HEK293 (cell line): ENCODE data around the gene PADI3.

ENCODE experiments used
- EGR2 ChIP-seq: fragments of 450-650 bp; formaldehyde crosslinking; IDR thresholded peaks from 2 replicates; pipeline ENCODE4 v1.5.1; 2016; ENCODE audit warnings: low read depth, missing biosample characterization, missing genetic modification characterization
- GFI1B ChIP-seq: fragments of 450-650 bp; formaldehyde crosslinking; IDR thresholded peaks from 2 replicates; pipeline ENCODE4 v1.5.1; 2016; ENCODE audit warnings: missing biosample characterization, missing genetic modification characterization
- GLI4 ChIP-seq: fragments of 450-650 bp; formaldehyde crosslinking; IDR thresholded peaks from 2 replicates; pipeline ENCODE4 v1.5.1; 2016; ENCODE audit warnings: missing biosample characterization, missing genetic modification characterization
- HOXA7 ChIP-seq: sonication (generic); formaldehyde crosslinking; IDR thresholded peaks from 2 replicates; pipeline ENCODE4 v1.8.1; 2022; ENCODE audit warnings: missing genetic modification reagents, borderline replicate concordance
- KLF8 ChIP-seq: fragments of 450-650 bp; formaldehyde crosslinking; IDR thresholded peaks from 2 replicates; pipeline ENCODE4 v1.5.1; 2016; ENCODE audit warnings: missing biosample characterization, missing genetic modification characterization
- SALL2 ChIP-seq: fragments of 450-650 bp; formaldehyde crosslinking; IDR thresholded peaks from 2 replicates; pipeline ENCODE4 v1.5.0; 2017; ENCODE audit warnings: missing biosample characterization, mild to moderate bottlenecking, missing genetic modification characterization, borderline replicate concordance
- SCRT1 ChIP-seq: fragments of 450-650 bp; formaldehyde crosslinking; IDR thresholded peaks from 2 replicates; pipeline ENCODE4 v1.5.1; 2016; ENCODE audit warnings: missing biosample characterization, missing genetic modification characterization, borderline replicate concordance
- YY2 ChIP-seq: fragments of 450-650 bp; formaldehyde crosslinking; IDR thresholded peaks from 2 replicates; pipeline ENCODE4 v1.5.1; 2016; ENCODE audit warnings: missing biosample characterization, missing genetic modification characterization
- ZBTB20 ChIP-seq: fragments of 450-650 bp; formaldehyde crosslinking; IDR thresholded peaks from 2 replicates; pipeline ENCODE4 v1.5.1; 2016; ENCODE audit warnings: missing biosample characterization, missing genetic modification characterization
- ZBTB21 ChIP-seq: fragments of 450-650 bp; formaldehyde crosslinking; IDR thresholded peaks from 2 replicates; pipeline ENCODE4 v1.5.1; 2017; ENCODE audit warnings: missing biosample characterization, missing genetic modification characterization
- ZBTB8A ChIP-seq: fragments of 450-650 bp; formaldehyde crosslinking; IDR thresholded peaks from 2 replicates; pipeline ENCODE4 v1.5.1; 2016; ENCODE audit warnings: missing biosample characterization, missing genetic modification characterization
- ZFP69B ChIP-seq: fragments of 450-650 bp; formaldehyde crosslinking; IDR thresholded peaks from 2 replicates; pipeline ENCODE4 v1.5.1; 2016; ENCODE audit warnings: missing biosample characterization, missing genetic modification characterization
- ZNF114 ChIP-seq: fragments of 450-650 bp; formaldehyde crosslinking; IDR thresholded peaks from 2 replicates; pipeline ENCODE4 v1.5.0; 2017; ENCODE audit warnings: missing biosample characterization, missing genetic modification characterization
- ZNF174 ChIP-seq: fragments of 450-650 bp; formaldehyde crosslinking; IDR thresholded peaks from 2 replicates; pipeline ENCODE4 v1.5.0; 2017; ENCODE audit warnings: missing biosample characterization, mild to moderate bottlenecking, missing genetic modification characterization
- ZNF223 ChIP-seq: fragments of 450-650 bp; formaldehyde crosslinking; IDR thresholded peaks from 2 replicates; pipeline ENCODE4 v1.5.1; 2016; ENCODE audit warnings: missing biosample characterization, missing genetic modification characterization
- ZNF335 ChIP-seq: fragments of 450-650 bp; formaldehyde crosslinking; conservative IDR thresholded peaks from 2 replicates; pipeline ENCODE4 v1.5.1; 2016; ENCODE audit warnings: missing biosample characterization, missing genetic modification characterization
- ZNF37A ChIP-seq: fragments of 450-650 bp; IDR thresholded peaks from 2 replicates; pipeline ENCODE4 v1.5.1; 2018; ENCODE audit warnings: missing biosample characterization, missing genetic modification characterization
- ZNF391 ChIP-seq: fragments of 450-650 bp; formaldehyde crosslinking; IDR thresholded peaks from 2 replicates; pipeline ENCODE4 v1.5.1; 2016; ENCODE audit warnings: low read depth, missing biosample characterization, missing genetic modification characterization, borderline replicate concordance
- ZNF404 ChIP-seq: fragments of 450-650 bp; formaldehyde crosslinking; IDR thresholded peaks from 2 replicates; pipeline ENCODE4 v1.5.1; 2017; ENCODE audit warnings: missing biosample characterization, missing genetic modification characterization
- ZNF473 ChIP-seq: fragments of 450-650 bp; formaldehyde crosslinking; IDR thresholded peaks from 2 replicates; pipeline ENCODE4 v1.5.1; 2017; ENCODE audit warnings: missing biosample characterization, missing genetic modification characterization
- ZNF521 ChIP-seq: fragments of 450-650 bp; formaldehyde crosslinking; IDR thresholded peaks from 2 replicates; pipeline ENCODE4 v1.5.1; 2017; ENCODE audit warnings: missing biosample characterization, mild to moderate bottlenecking, missing genetic modification characterization
- ZNF529 ChIP-seq: fragments of 450-650 bp; formaldehyde crosslinking; IDR thresholded peaks from 2 replicates; pipeline ENCODE4 v1.5.1; 2017; ENCODE audit warnings: missing genetic modification characterization, missing biosample characterization; ENCODE audit not compliant: insufficient replicate concordance
- ZNF585B ChIP-seq: fragments of 450-650 bp; formaldehyde crosslinking; IDR thresholded peaks from 2 replicates; pipeline ENCODE4 v1.5.1; 2016; ENCODE audit warnings: missing biosample characterization, missing genetic modification characterization
- ZNF629 ChIP-seq: fragments of 450-650 bp; formaldehyde crosslinking; IDR thresholded peaks from 2 replicates; pipeline ENCODE4 v1.5.1; 2017; ENCODE audit warnings: missing biosample characterization, missing genetic modification characterization
- ZNF654 ChIP-seq: fragments of 450-650 bp; formaldehyde crosslinking; IDR thresholded peaks from 2 replicates; pipeline ENCODE4 v1.5.1; 2016; ENCODE audit warnings: low read depth, missing biosample characterization, missing genetic modification characterization
- ZNF658 ChIP-seq: fragments of 450-650 bp; formaldehyde crosslinking; IDR thresholded peaks from 2 replicates; pipeline ENCODE4; 2016; ENCODE audit warnings: missing biosample characterization, missing genetic modification characterization
- ZNF664 ChIP-seq: fragments of 450-650 bp; formaldehyde crosslinking; IDR thresholded peaks from 2 replicates; pipeline ENCODE4 v1.5.1; 2016; ENCODE audit warnings: missing biosample characterization, missing genetic modification characterization
- ZNF843 ChIP-seq: fragments of 450-650 bp; formaldehyde crosslinking; IDR thresholded peaks from 2 replicates; pipeline ENCODE4 v1.5.1; 2016; ENCODE audit warnings: missing biosample characterization, missing genetic modification characterization
- ZSCAN16 ChIP-seq: fragments of 450-650 bp; formaldehyde crosslinking; IDR thresholded peaks from 2 replicates; pipeline ENCODE4 v1.5.1; 2016; ENCODE audit warnings: missing biosample characterization, missing genetic modification characterization
- TF ChIP-seq, protein P1 (sequence below): fragments of 450-650 bp; formaldehyde crosslinking; IDR thresholded peaks from 2 replicates; pipeline ENCODE4 v1.5.1; 2016; ENCODE audit warnings: missing biosample characterization, missing genetic modification characterization
- TF ChIP-seq, protein P2 (sequence below): fragments of 450-650 bp; formaldehyde crosslinking; IDR thresholded peaks from 2 replicates; pipeline ENCODE4 v1.5.1; 2016; ENCODE audit warnings: missing biosample characterization, missing genetic modification characterization
- TF ChIP-seq, protein P3 (sequence below): IDR thresholded peaks from 2 replicates; pipeline ENCODE4 v1.6.1; 2011; ENCODE audit warnings: mild to moderate bottlenecking, low read depth, low read length, borderline replicate concordance

Gene PADI3

DNA sequence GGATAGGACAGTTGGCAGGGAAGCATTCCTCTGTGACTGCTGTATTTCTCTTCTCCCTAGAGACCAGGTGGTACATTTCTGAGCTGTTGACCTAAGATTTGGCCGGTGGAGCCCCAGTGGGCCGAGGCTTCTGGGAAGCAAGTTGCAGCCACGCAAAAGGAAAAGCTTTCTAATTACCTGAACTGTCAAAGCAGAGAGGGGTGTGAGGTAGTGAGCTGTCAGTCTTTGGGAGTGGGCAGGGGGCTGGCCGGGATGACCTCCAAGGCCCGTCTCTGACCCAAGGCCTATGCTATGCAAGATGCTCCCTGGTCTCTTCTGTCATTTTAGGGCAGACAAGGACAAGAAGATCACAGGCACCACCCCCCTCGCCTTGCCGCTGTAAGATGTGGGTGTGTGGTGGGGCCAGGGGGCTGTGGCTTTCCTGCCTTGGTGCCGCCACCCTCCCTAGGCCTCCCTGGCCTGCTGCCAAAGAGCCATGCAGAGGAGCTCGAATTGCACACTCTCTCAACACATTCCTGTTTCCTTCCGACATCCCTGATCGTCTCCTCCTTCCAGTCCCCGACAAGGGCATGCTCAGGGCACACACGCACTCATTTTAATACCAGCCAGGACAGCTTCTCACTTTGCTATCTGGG is 36.3 kb upstream of the PADI3 start (continued):
- TF ChIP-seq ZNF521 (tag by site-specific recombination) (no peak), ZNF585B (tag by site-specific recombination) (no peak), ZFP69B (tag by site-specific recombination) (peak; percentile 100), ZNF114 (tag by site-specific recombination) (no peak), ZNF335 (tag by site-specific recombination) (no peak), KLF8 (peak; percentile 68), ZBTB21 (tag by site-specific recombination) (no peak), ZNF843 (tag by site-specific recombination) (0 out of 2 replicates have a peak, but pooled peaks have one; percentile 32), ZBTB20 (peak; percentile 37; the same call in 1 of the 2 replicates), ZNF174 (tag by site-specific recombination) (no peak), GFI1B (tag by site-specific recombination) (no peak), EGR2 (tag by site-specific recombination) (peak; percentile 84), ZNF529 (no peak), ZNF223 (no peak), HOXA7 (no peak), ZNF473 (tag by site-specific recombination) (no peak), GLI4 (tag by site-specific recombination) (no peak), SALL2 (tag by site-specific recombination) (no peak), ZBTB8A (tag by site-specific recombination) (no peak), ZNF404 (tag by site-specific recombination) (no peak), ZNF391 (tag by site-specific recombination) (no peak), ZNF629 (tag by site-specific recombination) (peak; percentile 55), SCRT1 (tag by site-specific recombination) (no peak), ZNF37A (tag by site-specific recombination) (no peak), ZNF664 (no peak), ZSCAN16 (tag by site-specific recombination) (no peak), YY2 (tag by site-specific recombination) (no peak), ZNF658 (tag by site-specific recombination) (no peak), ZNF654 (tag by site-specific recombination) (no peak)
- TF ChIP-seq, protein P1, sequence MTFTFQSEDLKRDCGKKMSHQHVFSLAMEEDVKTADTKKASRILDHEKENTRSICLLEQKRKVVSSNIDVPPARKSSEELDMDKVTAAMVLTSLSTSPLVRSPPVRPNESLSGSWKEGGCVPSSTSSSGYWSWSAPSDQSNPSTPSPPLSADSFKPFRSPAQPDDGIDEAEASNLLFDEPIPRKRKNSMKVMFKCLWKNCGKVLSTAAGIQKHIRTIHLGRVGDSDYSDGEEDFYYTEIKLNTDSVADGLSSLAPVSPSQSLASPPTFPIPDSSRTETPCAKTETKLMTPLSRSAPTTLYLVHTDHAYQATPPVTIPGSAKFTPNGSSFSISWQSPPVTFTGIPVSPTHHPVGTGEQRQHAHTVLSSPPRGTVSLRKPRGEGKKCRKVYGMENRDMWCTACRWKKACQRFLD (tag by site-specific recombination) = no peak
- TF ChIP-seq, protein P2, sequence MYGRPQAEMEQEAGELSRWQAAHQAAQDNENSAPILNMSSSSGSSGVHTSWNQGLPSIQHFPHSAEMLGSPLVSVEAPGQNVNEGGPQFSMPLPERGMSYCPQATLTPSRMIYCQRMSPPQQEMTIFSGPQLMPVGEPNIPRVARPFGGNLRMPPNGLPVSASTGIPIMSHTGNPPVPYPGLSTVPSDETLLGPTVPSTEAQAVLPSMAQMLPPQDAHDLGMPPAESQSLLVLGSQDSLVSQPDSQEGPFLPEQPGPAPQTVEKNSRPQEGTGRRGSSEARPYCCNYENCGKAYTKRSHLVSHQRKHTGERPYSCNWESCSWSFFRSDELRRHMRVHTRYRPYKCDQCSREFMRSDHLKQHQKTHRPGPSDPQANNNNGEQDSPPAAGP (tag by site-specific recombination) = peak; percentile 84
- TF ChIP-seq, protein P3, sequence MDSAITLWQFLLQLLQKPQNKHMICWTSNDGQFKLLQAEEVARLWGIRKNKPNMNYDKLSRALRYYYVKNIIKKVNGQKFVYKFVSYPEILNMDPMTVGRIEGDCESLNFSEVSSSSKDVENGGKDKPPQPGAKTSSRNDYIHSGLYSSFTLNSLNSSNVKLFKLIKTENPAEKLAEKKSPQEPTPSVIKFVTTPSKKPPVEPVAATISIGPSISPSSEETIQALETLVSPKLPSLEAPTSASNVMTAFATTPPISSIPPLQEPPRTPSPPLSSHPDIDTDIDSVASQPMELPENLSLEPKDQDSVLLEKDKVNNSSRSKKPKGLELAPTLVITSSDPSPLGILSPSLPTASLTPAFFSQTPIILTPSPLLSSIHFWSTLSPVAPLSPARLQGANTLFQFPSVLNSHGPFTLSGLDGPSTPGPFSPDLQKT = no peak
